B cell (primary cell): ENCODE results near the gene RIF1. TPM values are rescaled to one million over a fixed set of nuclear protein-coding genes. Genes with fewer than 3 reads are reported as not detected.

Experiments used
- ATAC-seq: fragments of 200-7000 bp; cut with Tn5 transposase; one replicate; pipeline ENCODE4 v1.10.0; 2021; ENCODE audit warnings: low read depth, mild to moderate bottlenecking, moderate number of reproducible peaks, moderate library complexity
- CTCF ChIA-PET: fragments of 350-600 bp; sonication (Branson Sonifier 250); formaldehyde crosslinking; loops from one replicate; lab custom pipeline; 2021; ENCODE audit warnings: antibody characterized with exemption, inconsistent platforms; lab: Charles Lee
- POLR2A ChIA-PET: fragments of 350-600 bp; sonication (Branson Sonifier 250); formaldehyde crosslinking; loops from one replicate; lab custom pipeline; 2021; ENCODE audit warnings: antibody characterized with exemption; lab: Charles Lee
- DNase-seq: peaks from one replicate; pipeline ENCODE4 v3.0.0; 2013
- H2AFZ ChIP-seq: 2 replicates; pipeline ENCODE4 v1.6.1; 2012; ENCODE audit warnings: mild to moderate bottlenecking, low read depth, low read length; ENCODE audit not compliant: insufficient read depth, poor library complexity, severe bottlenecking
- H3K27ac ChIP-seq, 2 donors: 1 replicate in 1 of 2; 2 replicates in 1 of 2; pipeline ENCODE4 v1.5.1; 2012 to 2013; ENCODE audit warnings: low read length in 2 of 2, mild to moderate bottlenecking in 2 of 2, moderate library complexity in 1 of 2
- H3K27me3 ChIP-seq, 4 experiments: fragments of 200-600 bp in 1 of 4; sonication (generic) in 1 of 4; replicated peaks in 1 of 4; 1 replicate in 2 of 4; 2 replicates in 2 of 4; pipeline versions ENCODE4 v1.6.1 to v1.7.0; 2013 to 2016; ENCODE audit warnings: low read length in 3 of 4, mild to moderate bottlenecking in 2 of 4, mixed read lengths in 1 of 4, moderate library complexity in 1 of 4; ENCODE audit not compliant: insufficient read depth in 4 of 4, control insufficient read depth in 3 of 4; ENCODE audit errors: control extremely low read depth in 1 of 4
- H3K36me3 ChIP-seq, 2 experiments: replicated peaks in 1 of 2; 1 replicate in 1 of 2; 2 replicates in 1 of 2; pipeline versions ENCODE4 v1.6.1 to v1.7.1; 2013; ENCODE audit warnings: low read length in 1 of 2; ENCODE audit not compliant: insufficient read depth in 2 of 2, control insufficient read depth in 1 of 2; ENCODE audit errors: control extremely low read depth in 1 of 2, extremely low read depth in 1 of 2
- H3K4me1 ChIP-seq, 2 donors: fragments of 200-600 bp in 1 of 2; sonication (generic) in 1 of 2; 1 replicate in 1 of 2; 2 replicates in 1 of 2; pipeline versions ENCODE4 v1.5.1 to v1.6.1; 2013 to 2017; ENCODE audit warnings: low read length in 2 of 2; ENCODE audit not compliant: control insufficient read depth in 2 of 2, insufficient read depth in 2 of 2
- H3K4me2 ChIP-seq: replicated peaks from 2 replicates; pipeline ENCODE3; 2012; ENCODE audit warnings: mild to moderate bottlenecking, low read depth, low read length; ENCODE audit not compliant: poor library complexity, severe bottlenecking
- H3K4me3 ChIP-seq, 5 experiments: fragments of 200-600 bp in 1 of 5; sonication (generic) in 1 of 5; 1 replicate in 3 of 5; 2 replicates in 2 of 5; pipeline versions ENCODE4 v1.5.1 to v1.7.0; 2011 to 2016; ENCODE audit warnings: low read length in 4 of 5, mild to moderate bottlenecking in 4 of 5, low read depth in 2 of 5, control low read depth in 1 of 5, moderate library complexity in 1 of 5; ENCODE audit not compliant: insufficient read depth in 1 of 5; ENCODE audit errors: control extremely low read depth in 1 of 5, extremely low read depth in 1 of 5
- H3K79me2 ChIP-seq: fragments of 200-600 bp; sonication (generic); one replicate; pipeline ENCODE4 v1.6.0; 2016; ENCODE audit warnings: low read length; ENCODE audit not compliant: control insufficient read depth, insufficient read depth
- H3K9ac ChIP-seq: fragments of 200-600 bp; sonication (generic); 2 replicates; pipeline ENCODE4 v1.6.1; 2017; ENCODE audit warnings: mild to moderate bottlenecking, low read length, moderate library complexity
- H3K9me3 ChIP-seq, 3 donors: one replicate each; pipeline versions ENCODE4 v1.6.1 to v1.7.1; 2013; ENCODE audit warnings: low read length in 2 of 3; ENCODE audit not compliant: control insufficient read depth in 2 of 3, insufficient read depth in 1 of 3; ENCODE audit errors: control extremely low read depth in 1 of 3
- H4K20me1 ChIP-seq: 2 replicates; pipeline ENCODE4 v1.6.0; 2012; ENCODE audit warnings: mild to moderate bottlenecking, low read length; ENCODE audit not compliant: insufficient read depth, control insufficient read depth, poor library complexity, severe bottlenecking
- H3K27ac Mint-ChIP-seq: one replicate; pipeline ENCODE4 v1.8.0; 2021; ENCODE audit warnings: mixed read lengths
- H3K27me3 Mint-ChIP-seq: one replicate; pipeline ENCODE4 v1.8.0; 2021; ENCODE audit warnings: mixed read lengths
- H3K4me1 Mint-ChIP-seq: one replicate; pipeline ENCODE4 v1.8.0; 2021; ENCODE audit warnings: mixed read lengths
- H3K4me3 Mint-ChIP-seq: one replicate; pipeline ENCODE4 v1.8.0; 2021; ENCODE audit warnings: mixed read lengths
- H3K9me3 Mint-ChIP-seq: one replicate; pipeline ENCODE4 v1.8.0; 2022; ENCODE audit warnings: mixed read lengths; ENCODE audit not compliant: insufficient read depth
- CTCF ChIP-seq: fragments of 200-600 bp; IDR thresholded peaks from one replicate; pipeline ENCODE4 v1.8.0; 2022; ENCODE audit warnings: antibody characterized with exemption, mild to moderate bottlenecking
- EZH2 ChIP-seq: IDR thresholded peaks from 2 replicates; pipeline ENCODE4 v1.6.1; 2012; ENCODE audit warnings: borderline replicate concordance, low read depth, mild to moderate bottlenecking, moderate library complexity, low read length; ENCODE audit not compliant: insufficient read depth, poor library complexity, severe bottlenecking
- WGBS: methylation state at CpG from one replicate; pipeline ENCODE4 v1.1.5; 2013; ENCODE audit warnings: missing lambda C conversion rate; ENCODE audit not compliant: insufficient coverage; 5-methylcytosine and 5-hydroxymethylcytosine counted together
- intact Hi-C: fragments of 100-400 bp; cut with micrococcal nuclease; formaldehyde crosslinking; loops from one replicate; pipeline ENCODE4 v1.10.0; 2022
- polyA plus RNA-seq: library from polyadenylated mRNA; depleted of rRNA; stranded (reverse); fragments of >200 nt; gene quantifications from 2 replicates; pipeline ENCODE4 v1.2.3, GENCODE V29; 2012
- total RNA-seq, 2 donors: library from RNA; stranded (reverse); fragments of 120-200 nt in 1 of 2; gene quantifications; 1 replicate in 1 of 2; 2 replicates in 1 of 2; pipeline versions ENCODE4 v1.2.3 to v1.2.4, GENCODE V29; 2013 to 2022

Gene RIF1
- total and polyA plus RNA-seq, 2 donors (not counting 1 experiment from before 2014, with no cell fraction given) = 3.3 to 60.5 TPM

DNA sequence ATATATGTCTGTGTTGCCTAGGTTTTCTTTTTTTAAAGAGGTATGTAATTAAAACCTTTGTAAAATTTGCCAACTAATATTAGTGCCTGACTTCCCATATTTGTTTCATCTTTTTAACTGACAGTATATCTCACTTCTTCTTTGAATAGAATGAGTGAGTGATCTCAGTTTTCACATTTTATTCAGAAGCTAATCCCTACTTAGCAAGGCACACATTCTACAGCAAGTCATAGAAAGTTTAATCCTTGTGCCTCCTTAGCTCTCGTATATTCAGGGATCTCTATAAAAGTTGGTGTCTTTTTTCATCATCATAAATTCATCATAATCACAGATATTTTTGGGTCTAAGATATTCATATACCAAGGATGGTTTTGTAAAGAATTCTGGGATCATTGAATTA, 66.6 kb downstream of the RIF1 start:
- no peak overlapping the region for H3K27ac ChIP-seq
- WGBS = no CpG with 5 or more reads among the region's 1 CpG
- no peaks in the 10 kb centered on the region for H3K9me3 ChIP-seq
- ChIA-PET CTCF (no interaction called here), POLR2A (no interaction called here)
- Mint-ChIP-seq H3K9me3 (no peaks in the 10 kb centered on the region), H3K4me1 (peaks cover 6% of the 10 kb centered on the region), H3K27ac (no peak overlapping the region), H3K4me3 (no peak overlapping the region), H3K27me3 (no peaks in the 10 kb centered on the region)
- intact Hi-C loops = no loop called here
- DNase-seq = no peak
- H3K4me1 ChIP-seq = no peaks in the 10 kb centered on the region
- no peak overlapping the region for H3K9ac ChIP-seq
- no peaks in the 10 kb centered on the region for H4K20me1 ChIP-seq
- no peak overlapping the region for H2AFZ ChIP-seq
- no peak for ATAC-seq
- H3K4me3 ChIP-seq = no peak overlapping the region
- no peaks in the 10 kb centered on the region for H3K79me2 ChIP-seq
- H3K36me3 ChIP-seq = peaks cover 6 to 20% of the 10 kb centered on the region in 2 experiments
- TF ChIP-seq EZH2 = no peak
- TF ChIP-seq CTCF = no peak
- H3K27me3 ChIP-seq = no peaks in the 10 kb centered on the region
- no peak overlapping the region for H3K4me2 ChIP-seq

- no peaks in the 10 kb centered on the region for H3K4me1 Mint-ChIP-seq
- DNase-seq = no peak
- no peak overlapping the region for H3K27ac Mint-ChIP-seq
- CTCF ChIA-PET = no interaction called here
- WGBS = 94% methylated on average over 3 of the region's 4 CpGs
- Histone ChIP-seq H3K9ac (no peak overlapping the region), H3K9me3 (no peaks in the 10 kb centered on the region), H3K4me3 (no peak overlapping the region), H3K36me3 (peaks cover 10 to 20% of the 10 kb centered on the region in 2 experiments), H3K27ac (no peak overlapping the region), H4K20me1 (no peaks in the 10 kb centered on the region), H3K79me2 (no peaks in the 10 kb centered on the region), H3K4me1 (no peaks in the 10 kb centered on the region), H3K27me3 (no peaks in the 10 kb centered on the region), H2AFZ (no peak overlapping the region), H3K4me2 (no peak overlapping the region)
- intact Hi-C loops = no loop called here
- H3K4me3 Mint-ChIP-seq = no peak overlapping the region
- no peak for ATAC-seq
- no peaks in the 10 kb centered on the region for H3K9me3 Mint-ChIP-seq
- no peaks in the 10 kb centered on the region for H3K27me3 Mint-ChIP-seq
- POLR2A ChIA-PET = no interaction called here
- TF ChIP-seq CTCF (no peak), EZH2 (no peak)
These were observed 68.3 kb downstream of the RIF1 start for GRCh38 chr2:151478011-151478410.
